HG02870 (cell line): ENCODE results near the gene IL4R.
"Not testable (repeated sequence)": the region's sequence is repeated elsewhere in the genome, so short reads cannot be mapped to it uniquely, and the experiment has no call there.

ENCODE experiments used
- ATAC-seq: cut with Tn5 transposase; IDR thresholded peaks from one replicate; pipeline ENCODE4 v1.9.1; 2021; ENCODE audit warnings: mild to moderate bottlenecking, moderate library complexity; ENCODE audit not compliant: unreplicated experiment

IL4R gene

GRCh38 chr16:27313422-27314160 is at the start of gene IL4R:
TSS of gene IL4R (plus strand) at chr16:27313974. CDS start at chr16:27340204, 26,230 bp downstream.
- peak; percentile 45 for ATAC-seq

- ATAC-seq: no peak
Observed at GRCh38 chr16:27264151-27264550, 49.6 kb upstream of the IL4R start.

GRCh38 chr16:27265982-27266381 is 47.8 kb upstream of the IL4R start:
- no peak for ATAC-seq

DNA sequence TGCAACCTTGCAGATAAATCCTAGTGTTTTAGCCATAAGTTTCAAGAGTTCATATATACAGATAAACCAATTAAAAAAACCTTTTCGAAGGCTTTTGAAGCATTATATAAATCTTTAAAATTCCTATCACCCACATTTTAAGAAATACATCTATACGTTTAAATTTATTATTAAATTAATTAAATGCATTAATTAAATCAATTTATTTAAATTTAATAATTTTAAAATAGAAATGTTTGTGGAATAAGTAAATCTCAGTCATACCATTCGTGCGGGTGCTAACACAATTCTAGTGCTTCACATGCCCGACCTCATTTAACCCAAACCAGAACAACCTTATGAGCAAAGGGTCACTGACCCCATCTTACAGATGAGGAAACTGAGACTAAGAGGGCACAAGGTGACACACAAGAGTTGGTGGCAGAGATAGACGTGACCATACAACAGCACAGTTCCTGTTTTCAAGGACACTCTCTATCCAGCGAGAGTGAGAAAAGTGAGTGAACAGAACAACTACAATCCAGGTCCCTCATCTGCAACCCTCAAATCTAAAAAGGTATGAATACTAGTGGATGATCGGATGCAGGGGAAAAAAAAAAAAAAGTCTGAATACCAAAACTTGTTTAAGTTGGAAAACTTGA is 46.6 kb upstream of the IL4R start:
- no peak for ATAC-seq

GRCh38 chr16:27268376-27269299 is 45.1 kb upstream of the IL4R start, which contains the start of gene NSMCE1:
TSS of gene NSMCE1 (minus strand) at chr16:27268772. CDS start at chr16:27257570, 11,202 bp downstream.
- peak; percentile 87 for ATAC-seq

DNA sequence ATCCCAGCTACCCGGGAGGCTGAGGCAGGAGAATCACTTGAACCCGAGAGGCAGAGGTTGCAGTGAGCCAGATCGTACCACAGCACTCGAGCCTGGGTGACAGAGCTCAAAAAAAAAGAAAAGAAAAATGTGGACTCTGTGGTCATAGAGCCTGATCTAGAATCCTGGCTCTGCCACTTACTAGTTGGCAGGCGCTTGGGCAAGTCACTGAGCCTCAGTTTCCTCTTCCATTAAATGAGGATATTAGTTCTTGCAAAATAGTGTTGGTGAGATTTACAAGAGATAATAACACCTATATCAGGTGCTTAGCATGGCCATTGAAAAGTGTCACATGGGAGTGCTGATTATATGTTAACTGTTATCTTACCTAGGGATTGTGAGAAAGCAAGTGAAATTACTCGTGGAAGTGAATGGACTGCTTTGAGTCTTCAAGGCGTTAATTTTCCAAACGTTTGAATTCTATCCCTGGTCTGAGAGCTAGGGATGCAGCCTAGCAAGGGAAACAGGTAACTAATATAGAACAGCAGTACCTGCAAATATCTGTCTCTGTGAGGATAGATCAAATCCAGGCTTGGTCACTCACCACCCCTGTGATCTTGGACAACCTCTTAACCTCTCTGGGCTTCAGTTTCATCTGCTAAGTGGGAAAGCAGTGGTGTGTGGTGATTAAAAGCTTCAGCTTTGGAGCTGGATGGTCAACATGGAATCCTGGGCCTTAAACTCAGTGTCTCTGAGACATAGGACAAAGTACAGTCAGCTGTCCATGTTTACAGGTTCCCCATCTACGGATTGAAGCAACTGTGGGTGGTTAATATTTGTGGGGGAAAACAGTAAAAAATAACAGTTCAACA is 44.2 kb upstream of the IL4R start:
- ATAC-seq: no peak

DNA sequence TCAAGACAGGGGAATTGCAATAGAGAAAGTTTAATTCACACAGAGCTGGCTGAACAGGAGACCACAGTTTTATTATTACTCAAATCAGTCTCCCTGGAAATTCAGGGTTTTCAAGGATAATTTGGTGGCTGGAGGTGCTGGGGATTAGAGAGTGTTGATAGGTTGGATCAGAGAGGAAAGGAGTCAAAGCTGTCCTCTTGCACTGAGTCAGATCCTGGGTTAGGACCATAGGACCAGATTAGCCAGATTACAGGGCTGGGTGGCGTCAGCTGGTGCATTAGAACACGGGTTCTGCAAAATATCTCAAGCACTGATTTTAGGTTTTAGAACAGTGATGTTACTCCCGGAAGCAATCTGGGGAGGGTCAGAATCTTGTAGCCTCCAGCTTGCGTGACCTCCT is 43.4 kb upstream of the IL4R start:
- ATAC-seq: no peak

GRCh38 chr16:27272076-27272475 is 41.7 kb upstream of the IL4R start:
- no peak for ATAC-seq

DNA sequence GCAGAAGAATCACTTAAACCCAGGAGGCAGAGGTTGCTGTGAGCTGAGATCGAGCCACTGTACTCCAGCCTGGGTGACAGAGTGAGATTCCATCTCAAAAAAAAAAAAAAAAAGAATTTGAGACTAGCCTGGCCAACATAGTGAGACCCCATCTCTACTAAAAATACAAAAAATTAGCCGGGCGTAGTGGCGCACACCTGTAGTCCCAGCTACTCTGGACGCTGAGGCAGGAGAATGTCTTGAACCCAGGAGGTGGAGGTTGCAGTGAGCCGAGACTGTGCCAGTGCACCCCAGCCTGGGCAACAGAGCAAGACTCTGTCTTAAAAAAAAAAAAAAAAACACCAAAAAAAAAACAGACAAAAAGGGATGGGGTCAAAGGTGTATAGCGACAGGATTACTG is 41.1 kb upstream of the IL4R start:
- not testable (repeated sequence) for ATAC-seq

DNA sequence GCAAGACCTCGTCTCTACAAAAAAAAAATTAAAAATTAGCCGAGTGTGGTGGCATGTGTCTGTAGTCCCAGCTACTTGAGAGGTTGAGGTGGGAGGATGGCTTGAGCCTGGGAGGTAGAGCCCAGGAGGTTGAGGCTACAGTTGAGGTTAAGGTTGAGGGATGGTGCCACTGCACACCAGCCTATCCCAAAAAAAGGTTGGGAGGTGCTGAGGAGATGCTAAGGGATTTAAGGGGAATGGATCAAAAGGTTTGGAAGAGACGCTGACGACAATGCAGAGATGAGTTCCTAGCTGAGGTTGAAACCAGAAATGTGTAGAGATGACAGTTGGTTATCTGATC is 40.5 kb upstream of the IL4R start:
- ATAC-seq: no peak

GRCh38 chr16:27273670-27274423 is 39.9 kb upstream of the IL4R start:
- no peak for ATAC-seq

DNA sequence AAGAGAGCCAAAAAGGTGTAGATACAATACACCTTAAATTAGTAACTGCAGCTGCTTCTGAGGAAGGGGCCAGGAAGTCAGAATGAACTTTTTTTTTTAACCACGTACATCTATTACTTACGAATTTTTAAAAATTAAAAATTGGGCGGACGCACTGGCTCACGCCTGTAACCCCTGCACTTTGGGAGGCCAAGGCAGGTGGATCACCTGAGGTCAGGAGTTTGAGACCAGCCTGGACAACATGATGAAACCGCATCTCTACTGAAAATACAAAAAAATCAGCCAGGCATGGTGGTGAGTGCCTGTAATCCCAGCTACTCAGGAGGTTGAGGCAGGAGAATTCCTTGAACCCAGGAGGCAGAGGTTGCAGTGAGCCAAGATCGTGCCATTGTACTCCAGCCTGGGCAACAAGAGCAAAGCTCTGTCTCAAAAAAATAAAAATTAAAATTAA is 39.3 kb upstream of the IL4R start:
- not testable (repeated sequence) for ATAC-seq

DNA sequence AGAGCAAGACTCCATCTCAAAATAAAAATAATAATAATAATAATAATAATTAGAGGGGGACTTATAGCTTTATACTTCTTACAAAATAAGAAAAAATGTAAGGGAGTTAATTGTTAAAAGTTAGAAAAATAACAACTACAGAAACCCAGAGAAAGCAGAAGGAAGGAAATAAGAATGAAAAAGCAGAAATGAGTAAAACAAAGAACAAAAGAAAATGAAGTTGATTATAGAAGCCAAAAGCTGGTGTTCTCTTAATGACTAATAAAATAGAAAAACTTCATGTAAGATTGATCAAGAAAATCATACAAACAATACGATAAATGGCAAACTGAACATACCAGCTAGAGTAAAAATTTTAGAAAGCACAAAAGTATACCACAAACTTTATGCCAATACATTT is 38.4 kb upstream of the IL4R start:
- ATAC-seq: no peak

GRCh38 chr16:27281243-27281642 is 32.5 kb upstream of the IL4R start:
- ATAC-seq: no peak

- ATAC-seq: no peak
Observed at GRCh38 chr16:27284865-27285675, 28.7 kb upstream of the IL4R start.

- ATAC-seq: no peak
Observed at GRCh38 chr16:27285676-27286196, 28.0 kb upstream of the IL4R start.

- ATAC-seq: no peak
Observed at GRCh38 chr16:27286451-27286850, 27.3 kb upstream of the IL4R start.

GRCh38 chr16:27287051-27287811 is 26.5 kb upstream of the IL4R start:
- ATAC-seq: no peak
